Fibroblast of villous mesenchyme (primary cell): ENCODE measurements around the gene ANKS1B. TPM values are rescaled to one million over a fixed set of nuclear protein-coding genes. Genes with fewer than 3 reads are reported as not detected.

Experiments
- DNase-seq: peaks from one replicate; pipeline ENCODE4 v3.0.0-alpha.2; 2010; ENCODE audit warnings: low read depth
- H3K4me3 ChIP-seq: 2 replicates; pipeline ENCODE4 v1.5.1; 2011; ENCODE audit warnings: low read depth, mild to moderate bottlenecking, low read length
- CTCF ChIP-seq: IDR thresholded peaks from 2 replicates; pipeline ENCODE4 v1.5.1; 2012; ENCODE audit warnings: low read depth, mild to moderate bottlenecking, low read length; ENCODE audit not compliant: insufficient read depth
- total RNA-seq: library from RNA; depleted of rRNA; stranded (reverse); fragments of >200 nt; gene quantifications from 2 replicates; pipeline ENCODE4 v1.2.3, GENCODE V29; 2012

The ANKS1B gene
- total RNA-seq, 1 donor = 0.86 TPM

DNA sequence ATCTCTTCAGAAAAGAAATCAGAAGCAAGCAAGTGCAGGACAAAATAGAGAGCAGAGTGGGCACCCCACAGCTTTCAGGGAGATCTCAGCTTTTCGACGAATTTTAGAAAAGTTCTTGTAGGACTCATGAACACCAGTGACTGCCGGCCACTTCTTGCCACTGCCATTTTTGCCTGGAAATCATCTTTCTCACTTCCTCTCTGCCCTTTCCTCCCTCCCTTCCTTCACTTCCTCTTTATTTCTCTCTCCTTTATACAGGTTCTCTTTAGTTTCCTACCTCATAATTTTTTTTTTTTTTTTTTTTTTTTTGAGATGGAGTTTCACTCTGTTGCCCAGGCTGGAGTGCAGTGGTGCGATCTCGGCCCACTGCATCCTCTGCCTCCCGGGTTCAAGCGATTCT is 1154.1 kb downstream of the ANKS1B start:
- no peak for TF ChIP-seq CTCF
- DNase-seq = no peak
- no peak overlapping the region for H3K4me3 ChIP-seq

- DNase-seq = no peak
- TF ChIP-seq CTCF = no peak
- H3K4me3 ChIP-seq = no peak overlapping the region
These were observed 1155.7 kb downstream of the ANKS1B start for GRCh38 chr12:98828802-98829600.

DNA sequence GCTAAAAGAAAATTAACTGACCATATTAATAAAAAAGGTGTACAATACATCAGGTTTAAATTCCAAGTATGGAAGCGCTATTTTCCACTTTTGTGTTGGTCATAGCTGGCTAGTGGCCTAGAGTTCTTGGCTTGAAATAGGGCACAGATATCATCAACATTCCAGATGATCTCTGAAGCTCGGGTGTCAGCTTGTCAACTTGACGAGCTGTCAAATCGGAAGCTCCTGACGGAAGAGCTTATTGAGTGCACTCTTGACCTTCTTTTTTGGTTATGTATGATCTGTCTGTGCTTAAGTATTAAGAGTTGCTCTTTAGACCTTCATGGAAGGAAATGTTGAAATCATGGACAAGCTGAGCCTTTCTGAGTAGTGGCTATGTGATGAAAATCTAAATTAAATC is 1161.7 kb downstream of the ANKS1B start:
- no peak for TF ChIP-seq CTCF
- DNase-seq = no peak
- no peak overlapping the region for H3K4me3 ChIP-seq

DNA sequence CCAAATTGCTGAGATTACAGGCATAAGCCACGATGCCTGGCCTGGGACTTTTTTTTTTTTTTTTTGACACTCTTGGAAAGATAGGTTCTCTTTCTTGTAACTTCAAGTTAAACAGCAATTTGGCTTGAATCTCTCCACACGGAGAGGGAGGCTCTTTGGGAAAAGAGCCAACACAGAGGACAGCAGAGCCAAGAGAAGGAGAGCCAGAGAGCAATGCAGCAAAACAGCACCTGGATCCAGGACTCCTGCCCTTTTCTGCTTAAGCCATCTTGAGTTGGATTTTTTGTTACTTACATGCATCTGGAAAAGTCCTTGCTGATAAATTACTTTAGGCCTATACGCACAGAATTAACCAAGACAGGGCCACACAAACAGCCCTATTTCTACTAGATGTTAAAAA is 1162.9 kb downstream of the ANKS1B start:
- DNase-seq = no peak
- no peak overlapping the region for H3K4me3 ChIP-seq
- TF ChIP-seq CTCF = no peak

GRCh38 chr12:98821232-98821631 is 1163.5 kb downstream of the ANKS1B start:
- no peak for DNase-seq
- TF ChIP-seq CTCF = no peak

DNA sequence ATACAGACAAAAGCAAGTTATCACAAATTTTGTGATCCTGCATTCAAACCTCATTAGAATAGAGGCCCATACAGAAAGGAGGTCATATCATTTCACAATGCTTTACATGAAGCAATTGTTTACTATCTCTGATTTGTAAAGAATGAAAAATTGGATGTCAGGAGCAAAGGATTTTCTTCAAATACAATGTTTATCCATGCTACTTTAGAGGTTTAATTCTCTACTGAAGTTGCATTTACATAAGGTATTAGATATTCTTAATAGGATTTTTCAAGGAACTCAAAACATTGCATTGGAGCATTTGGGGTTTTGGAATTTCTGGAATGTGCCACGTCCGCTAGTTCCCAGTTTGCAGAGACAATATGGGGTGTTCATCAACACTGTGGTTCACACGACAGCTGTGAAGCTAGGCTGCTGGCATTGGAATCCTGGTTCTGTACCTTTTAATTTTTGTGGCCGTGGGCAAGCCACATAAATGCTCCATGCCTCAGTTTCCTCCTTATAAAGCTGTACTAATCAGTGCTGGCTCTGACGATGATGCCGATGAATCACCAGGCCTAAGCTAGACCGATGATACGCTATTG is 1164.8 kb downstream of the ANKS1B start:
- TF ChIP-seq CTCF = no peak
- H3K4me3 ChIP-seq = no peak overlapping the region
- DNase-seq = no peak

More at GRCh38 chr12:98821232-98821631, 1163.5 kb downstream of the ANKS1B start:
- no peak overlapping the region for H3K4me3 ChIP-seq
